ENCODE data around the gene OR5B2.

OR5B2 gene

DNA sequence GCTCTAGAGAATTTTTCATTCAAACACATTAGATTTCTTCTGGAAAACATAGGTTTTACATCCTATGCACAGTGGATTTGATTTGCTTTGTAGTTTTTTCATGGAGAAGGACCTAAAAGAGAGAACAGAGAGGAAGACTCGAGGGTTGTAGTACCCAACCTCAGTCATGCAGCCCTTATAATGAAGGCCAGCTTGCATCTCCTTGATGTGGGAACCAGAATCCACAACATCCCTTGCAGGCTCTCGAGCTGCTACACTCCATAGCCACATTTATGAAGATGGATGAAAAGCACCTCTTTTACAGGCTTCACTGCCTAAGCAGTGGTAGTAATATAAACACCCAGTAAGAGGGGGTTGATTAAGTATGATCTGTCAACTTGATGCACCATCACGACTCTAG, 23.7 kb upstream of the OR5B2 start:
- no peaks in the 10 kb centered on the region for H4K20me1 ChIP-seq (ENCODE audit: insufficient read depth, low read length)
- H3K4me3 ChIP-seq (ENCODE audit: low read length): no peak overlapping the region
- no peaks in the 10 kb centered on the region for H3K79me2 ChIP-seq (ENCODE audit: low read length)
- no peaks in the 10 kb centered on the region for H3K4me1 ChIP-seq (ENCODE audit: low read length)
- H3K4me2 ChIP-seq (ENCODE audit: low read length): no peak overlapping the region
- H3K27me3 ChIP-seq (ENCODE audit: low read depth, low read length): no peaks in the 10 kb centered on the region
- TF ChIP-seq CTCF (IDR thresholded peaks at IDR 0.05; ENCODE audit: low read depth, low read length): no peak
- TF ChIP-seq EZH2phosphoT487 (IDR thresholded peaks at IDR 0.05; ENCODE audit: low read depth): no peak
- H3K9ac ChIP-seq (ENCODE audit: low read length): no peak overlapping the region
- no peaks in the 10 kb centered on the region for H3K36me3 ChIP-seq (replicated peaks; ENCODE audit: low read depth, low read length)
- no peak overlapping the region for H3K27ac ChIP-seq (ENCODE audit: low read length)
- no peak overlapping the region for H2AFZ ChIP-seq (ENCODE audit: low read depth, low read length)
- H3K9me3 ChIP-seq (ENCODE audit: insufficient read depth, low read length): no peaks in the 10 kb centered on the region

- Histone ChIP-seq H3K79me2 (ENCODE audit: low read length) (no peaks in the 10 kb centered on the region), H3K27ac (ENCODE audit: low read length) (no peak overlapping the region), H3K9me3 (ENCODE audit: insufficient read depth, low read length) (no peaks in the 10 kb centered on the region), H3K36me3 (replicated peaks; ENCODE audit: low read depth, low read length) (no peaks in the 10 kb centered on the region), H3K4me3 (ENCODE audit: low read length) (no peak overlapping the region), H3K4me1 (ENCODE audit: low read length) (no peaks in the 10 kb centered on the region), H3K4me2 (ENCODE audit: low read length) (no peak overlapping the region), H3K9ac (ENCODE audit: low read length) (no peak overlapping the region), H3K27me3 (ENCODE audit: low read depth, low read length) (no peaks in the 10 kb centered on the region), H4K20me1 (ENCODE audit: insufficient read depth, low read length) (no peaks in the 10 kb centered on the region), H2AFZ (ENCODE audit: low read depth, low read length) (no peak overlapping the region)
- TF ChIP-seq CTCF (IDR thresholded peaks at IDR 0.05; ENCODE audit: low read depth, low read length) (no peak), EZH2phosphoT487 (IDR thresholded peaks at IDR 0.05; ENCODE audit: low read depth) (no peak)
These were observed 18.4 kb upstream of the OR5B2 start for GRCh38 chr11:58446294-58446693.

- H3K4me3 ChIP-seq (ENCODE audit: low read length): no peak overlapping the region
- H3K79me2 ChIP-seq (ENCODE audit: low read length): no peaks in the 10 kb centered on the region
- H3K4me1 ChIP-seq (ENCODE audit: low read length): no peaks in the 10 kb centered on the region
- no peak overlapping the region for H3K4me2 ChIP-seq (ENCODE audit: low read length)
- no peak overlapping the region for H3K9ac ChIP-seq (ENCODE audit: low read length)
- no peak for TF ChIP-seq CTCF (IDR thresholded peaks at IDR 0.05; ENCODE audit: low read depth, low read length)
- no peak for TF ChIP-seq EZH2phosphoT487 (IDR thresholded peaks at IDR 0.05; ENCODE audit: low read depth)
- H4K20me1 ChIP-seq (ENCODE audit: insufficient read depth, low read length): no peaks in the 10 kb centered on the region
- H2AFZ ChIP-seq (ENCODE audit: low read depth, low read length): no peak overlapping the region
- no peak overlapping the region for H3K27ac ChIP-seq (ENCODE audit: low read length)
- no peaks in the 10 kb centered on the region for H3K27me3 ChIP-seq (ENCODE audit: low read depth, low read length)
- H3K9me3 ChIP-seq (ENCODE audit: insufficient read depth, low read length): no peaks in the 10 kb centered on the region
- H3K36me3 ChIP-seq (replicated peaks; ENCODE audit: low read depth, low read length): no peaks in the 10 kb centered on the region
These were observed 16.4 kb upstream of the OR5B2 start for GRCh38 chr11:58444300-58444699.

- Histone ChIP-seq H3K4me3 (ENCODE audit: low read length) (no peak within 1 kb of the TSS), H3K27ac (ENCODE audit: low read length) (no peak within 1 kb of the TSS), H3K36me3 (replicated peaks; ENCODE audit: low read depth, low read length) (no peaks in the 10 kb centered on the region), H3K4me2 (ENCODE audit: low read length) (no peak within 1 kb of the TSS), H3K79me2 (ENCODE audit: low read length) (no peaks in the 10 kb centered on the region), H3K27me3 (ENCODE audit: low read depth, low read length) (no peaks in the 10 kb centered on the region), H3K9ac (ENCODE audit: low read length) (no peak within 1 kb of the TSS), H4K20me1 (ENCODE audit: insufficient read depth, low read length) (no peaks in the 10 kb centered on the region), H3K9me3 (ENCODE audit: insufficient read depth, low read length) (no peaks in the 10 kb centered on the region), H2AFZ (ENCODE audit: low read depth, low read length) (no peak within 1 kb of the TSS), H3K4me1 (ENCODE audit: low read length) (no peaks in the 10 kb centered on the region)
- no peak for TF ChIP-seq CTCF (IDR thresholded peaks at IDR 0.05; ENCODE audit: low read depth, low read length)
- TF ChIP-seq EZH2phosphoT487 (IDR thresholded peaks at IDR 0.05; ENCODE audit: low read depth): no peak
These were observed 14.2 kb upstream of the OR5B2 start, which contains the start of gene OR5B12 for GRCh38 chr11:58442136-58442535. Gene OR5B12 (minus strand): TSS chr11:58442236. CDS start chr11:58440151, 2,085 bp downstream.
